ENCODE measurements around the gene ATXN1.

DNA sequence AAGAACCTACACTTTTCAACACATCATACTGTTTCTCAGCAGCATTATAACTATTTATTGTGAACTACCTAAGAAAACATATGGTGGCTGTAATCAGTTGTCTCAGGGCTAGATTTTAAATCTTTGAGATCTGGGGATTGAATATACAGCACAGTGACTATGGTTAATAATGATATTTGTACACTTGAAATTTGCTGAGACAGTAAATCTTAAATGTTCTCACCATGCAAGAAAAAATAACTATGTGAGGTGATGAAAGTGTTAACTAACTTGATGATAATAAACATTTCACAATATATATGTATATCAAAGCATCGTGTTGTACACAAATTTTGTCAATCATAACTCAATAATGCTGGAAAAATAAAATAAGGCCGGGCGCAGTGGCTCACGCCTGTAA, 113.8 kb downstream of the ATXN1 start:
- TF ChIP-seq CEBPB (IDR thresholded peaks at IDR 0.05; ENCODE audit: low read depth, low read length) = no peak
- TF ChIP-seq EGR1 (IDR thresholded peaks at IDR 0.05; ENCODE audit: borderline replicate concordance, low read depth, low read length) = no peak
- TF ChIP-seq, protein P1, sequence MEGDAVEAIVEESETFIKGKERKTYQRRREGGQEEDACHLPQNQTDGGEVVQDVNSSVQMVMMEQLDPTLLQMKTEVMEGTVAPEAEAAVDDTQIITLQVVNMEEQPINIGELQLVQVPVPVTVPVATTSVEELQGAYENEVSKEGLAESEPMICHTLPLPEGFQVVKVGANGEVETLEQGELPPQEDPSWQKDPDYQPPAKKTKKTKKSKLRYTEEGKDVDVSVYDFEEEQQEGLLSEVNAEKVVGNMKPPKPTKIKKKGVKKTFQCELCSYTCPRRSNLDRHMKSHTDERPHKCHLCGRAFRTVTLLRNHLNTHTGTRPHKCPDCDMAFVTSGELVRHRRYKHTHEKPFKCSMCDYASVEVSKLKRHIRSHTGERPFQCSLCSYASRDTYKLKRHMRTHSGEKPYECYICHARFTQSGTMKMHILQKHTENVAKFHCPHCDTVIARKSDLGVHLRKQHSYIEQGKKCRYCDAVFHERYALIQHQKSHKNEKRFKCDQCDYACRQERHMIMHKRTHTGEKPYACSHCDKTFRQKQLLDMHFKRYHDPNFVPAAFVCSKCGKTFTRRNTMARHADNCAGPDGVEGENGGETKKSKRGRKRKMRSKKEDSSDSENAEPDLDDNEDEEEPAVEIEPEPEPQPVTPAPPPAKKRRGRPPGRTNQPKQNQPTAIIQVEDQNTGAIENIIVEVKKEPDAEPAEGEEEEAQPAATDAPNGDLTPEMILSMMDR (IDR thresholded peaks at IDR 0.05; ENCODE audit: control extremely low read depth in 1 of 3, insufficient read depth in 1 of 3, low read depth in 1 of 3, low read length in 3 of 3) = no peak
- TF ChIP-seq POLR2AphosphoS5 (IDR thresholded peaks at IDR 0.05; ENCODE audit: low read depth, low read length) = no peak
- TF ChIP-seq RFX5 (IDR thresholded peaks at IDR 0.05; ENCODE audit: borderline replicate concordance, low read depth, low read length) = no peak
- no peak for TF ChIP-seq POLR2A (IDR thresholded peaks at IDR 0.05; ENCODE audit: control extremely low read depth in 1 of 2, low read depth in 2 of 2, low read length in 2 of 2)
